ENCODE results near the gene DPEP2.
"Not testable (repeated sequence)": the region's sequence is repeated elsewhere in the genome, so short reads cannot be mapped to it uniquely, and the experiment has no call there.

DPEP2 gene, protein sequence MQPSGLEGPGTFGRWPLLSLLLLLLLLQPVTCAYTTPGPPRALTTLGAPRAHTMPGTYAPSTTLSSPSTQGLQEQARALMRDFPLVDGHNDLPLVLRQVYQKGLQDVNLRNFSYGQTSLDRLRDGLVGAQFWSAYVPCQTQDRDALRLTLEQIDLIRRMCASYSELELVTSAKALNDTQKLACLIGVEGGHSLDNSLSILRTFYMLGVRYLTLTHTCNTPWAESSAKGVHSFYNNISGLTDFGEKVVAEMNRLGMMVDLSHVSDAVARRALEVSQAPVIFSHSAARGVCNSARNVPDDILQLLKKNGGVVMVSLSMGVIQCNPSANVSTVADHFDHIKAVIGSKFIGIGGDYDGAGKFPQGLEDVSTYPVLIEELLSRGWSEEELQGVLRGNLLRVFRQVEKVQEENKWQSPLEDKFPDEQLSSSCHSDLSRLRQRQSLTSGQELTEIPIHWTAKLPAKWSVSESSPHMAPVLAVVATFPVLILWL

DNA sequence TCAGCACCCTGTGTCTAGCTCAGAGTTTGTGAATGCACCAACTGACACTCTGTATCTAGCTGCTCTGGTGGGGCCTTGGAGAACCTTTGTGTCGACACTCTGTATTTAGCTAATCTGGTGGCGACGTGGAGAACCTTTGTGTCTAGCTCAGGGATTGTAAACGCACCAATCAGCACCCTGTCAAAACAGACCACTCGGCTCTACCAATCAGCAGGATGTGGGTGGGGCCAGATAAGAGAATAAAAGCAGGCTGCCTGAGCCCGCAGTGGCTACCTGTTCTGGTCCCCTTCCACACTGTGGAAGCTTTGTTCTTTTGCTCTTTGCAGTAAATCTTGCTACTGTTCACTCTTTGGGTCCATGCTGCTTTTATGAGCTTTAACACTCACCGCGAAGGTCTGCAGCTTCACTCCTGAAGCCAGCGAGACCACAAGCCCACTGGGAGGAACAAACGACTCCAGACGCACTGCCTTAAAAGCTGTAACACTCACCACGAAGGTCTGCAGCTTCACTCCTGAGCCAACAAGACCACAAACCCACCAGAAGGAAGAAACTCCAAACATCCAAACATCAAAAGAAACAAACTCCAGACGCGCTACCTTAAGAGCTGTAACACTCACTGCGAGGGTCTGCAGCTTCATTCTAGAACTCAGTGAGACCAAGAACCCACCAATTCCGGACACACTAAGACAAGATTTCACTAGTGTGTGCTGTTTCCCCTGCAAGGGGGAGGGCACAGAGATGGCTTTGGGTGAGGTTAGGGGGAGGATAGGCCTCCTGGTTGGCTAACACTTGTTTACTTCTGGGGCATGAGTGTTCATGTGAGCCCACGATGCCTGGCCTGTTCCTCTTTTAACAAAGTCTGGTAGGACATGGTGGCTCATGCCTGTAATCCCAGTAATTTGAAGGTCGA lies at the start of gene DPEP2:
DPEP2 (minus strand) TSS at position 706 of the 910 bp plus-strand sequence. CDS start 6,272 bp downstream, outside the sequence.
- not testable (repeated sequence) for DNase-seq

DNA sequence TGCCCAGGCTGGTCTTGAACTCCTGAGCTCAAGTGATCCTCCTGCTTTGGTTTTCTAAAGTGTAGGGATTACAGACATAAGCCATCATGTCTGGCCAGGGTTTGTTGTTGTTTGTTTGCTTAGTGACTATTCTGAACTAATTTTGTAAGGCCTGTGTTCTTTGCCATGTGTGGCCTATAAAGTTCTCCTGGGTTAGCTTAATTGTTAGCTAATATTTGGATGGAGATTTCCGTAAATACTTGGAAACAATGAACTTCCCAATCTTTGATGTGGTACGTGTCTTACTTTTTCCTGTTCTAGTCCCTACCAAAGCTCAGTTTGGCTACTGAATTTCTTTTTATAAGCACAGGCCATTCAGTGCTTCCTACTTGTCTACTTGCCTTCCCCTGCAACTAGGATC lies 48.7 kb upstream of the DPEP2 start:
- DNase-seq, result no peak

DNA sequence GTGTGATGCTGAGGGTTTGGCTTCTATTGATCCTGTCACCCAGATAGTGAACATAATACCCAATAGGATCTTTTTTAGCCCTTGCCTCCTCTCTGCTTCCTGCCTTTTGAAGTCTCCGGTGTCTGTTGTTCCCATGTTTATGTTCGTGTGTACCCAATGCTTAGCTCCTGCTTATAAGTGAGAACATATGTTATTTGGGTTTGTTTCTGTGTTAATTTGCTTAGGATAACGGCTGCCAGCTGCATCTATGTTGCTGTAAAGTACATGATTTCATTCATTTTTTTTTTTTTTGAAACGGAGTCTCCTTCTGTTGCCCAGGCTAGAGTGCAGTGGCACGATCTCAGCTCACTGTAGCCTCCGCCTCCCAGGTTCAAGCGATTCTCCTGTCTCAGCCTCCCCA lies 46.8 kb upstream of the DPEP2 start:
- no peak for DNase-seq

DNA sequence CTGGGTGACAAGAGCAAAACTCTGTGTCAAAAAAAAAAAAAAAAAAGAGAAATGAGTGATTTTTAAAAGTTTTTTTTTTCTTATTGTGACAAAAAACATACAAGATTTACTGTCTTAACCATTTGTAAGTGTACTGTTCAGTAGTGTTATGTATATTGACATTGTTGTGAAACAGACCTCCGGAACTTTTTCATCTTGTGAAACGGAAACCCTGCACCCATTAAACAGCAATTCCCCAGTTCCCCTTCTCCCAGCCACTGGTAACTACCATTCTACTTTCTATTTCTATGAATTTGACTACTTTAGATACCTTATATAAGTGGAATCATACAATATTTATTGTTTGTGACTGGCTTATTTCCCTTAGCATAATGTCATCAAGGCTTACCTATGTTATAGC lies 42.5 kb upstream of the DPEP2 start:
- no peak for DNase-seq

DNA sequence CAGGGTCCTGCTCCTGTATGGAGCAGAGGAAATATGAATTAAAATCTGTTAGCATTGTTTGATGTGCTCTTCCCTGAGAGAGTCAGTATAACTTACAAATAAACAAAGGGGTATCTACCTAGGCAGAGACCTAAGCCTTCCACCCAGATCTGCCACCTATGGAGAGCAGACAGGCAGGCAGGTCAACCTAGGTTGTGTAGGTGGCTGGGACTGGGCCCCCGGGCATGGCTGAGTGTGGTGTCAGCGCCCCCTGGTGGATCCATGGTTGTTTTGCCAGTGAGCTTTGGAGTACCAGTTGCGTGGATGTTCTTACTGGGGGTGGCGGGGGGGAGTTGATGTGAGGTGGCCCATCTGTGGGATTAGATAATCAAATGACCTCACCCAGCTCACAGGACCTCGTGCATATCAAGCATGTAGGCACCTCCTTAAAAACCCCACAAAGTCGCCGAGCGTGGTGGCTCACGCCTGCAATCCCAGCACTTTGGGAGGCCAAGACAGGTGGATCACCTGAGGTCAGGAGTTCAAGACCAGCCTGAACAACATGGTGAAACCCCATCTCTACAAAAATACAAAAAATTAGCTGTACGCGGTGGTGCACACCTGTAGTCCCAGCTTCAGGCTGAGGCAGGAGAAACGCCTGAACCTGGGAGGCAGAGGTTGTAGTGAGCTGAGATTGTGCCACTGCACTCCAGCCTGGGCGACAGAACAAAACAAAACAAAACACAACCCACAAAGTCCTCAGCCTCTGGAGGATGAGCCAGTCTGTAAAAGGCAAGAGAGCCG lies 41.4 kb upstream of the DPEP2 start:
- DNase-seq, result peak; percentile 21

DNA sequence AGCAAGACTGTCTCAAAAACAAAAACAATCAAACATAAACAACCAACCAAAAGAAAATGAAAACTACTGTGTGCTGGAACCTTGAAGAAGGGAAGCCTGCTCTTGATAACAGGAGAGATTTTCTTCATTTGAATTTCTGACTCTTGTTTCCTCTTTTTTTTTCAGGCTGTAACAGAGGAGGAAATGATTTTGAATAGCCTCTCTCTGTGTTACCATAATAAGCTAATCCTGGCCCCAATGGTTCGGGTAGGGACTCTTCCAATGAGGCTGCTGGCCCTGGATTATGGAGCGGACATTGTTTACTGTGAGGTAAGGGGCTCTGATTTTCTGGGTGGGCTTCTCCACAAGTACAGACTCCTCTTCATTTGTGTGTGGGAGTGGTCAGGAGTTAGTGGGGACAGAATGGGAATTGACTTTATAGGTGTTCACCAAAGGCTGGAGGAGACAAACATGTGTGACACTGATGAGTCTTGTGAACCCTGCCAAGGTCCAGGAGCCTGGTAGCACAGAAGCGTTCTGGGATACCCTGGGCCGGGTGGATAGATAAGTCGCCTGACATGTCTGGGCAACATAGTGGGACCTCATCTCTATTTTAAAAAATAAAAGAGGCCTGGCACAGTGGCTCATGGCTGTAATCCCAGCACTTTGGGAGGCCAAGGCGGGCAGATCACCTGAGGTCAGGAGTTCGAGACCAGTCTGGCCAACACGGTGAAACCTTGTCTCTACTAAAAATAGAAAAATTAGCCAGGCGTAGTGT lies 38.7 kb upstream of the DPEP2 start:
- DNase-seq, result no peak

DNA sequence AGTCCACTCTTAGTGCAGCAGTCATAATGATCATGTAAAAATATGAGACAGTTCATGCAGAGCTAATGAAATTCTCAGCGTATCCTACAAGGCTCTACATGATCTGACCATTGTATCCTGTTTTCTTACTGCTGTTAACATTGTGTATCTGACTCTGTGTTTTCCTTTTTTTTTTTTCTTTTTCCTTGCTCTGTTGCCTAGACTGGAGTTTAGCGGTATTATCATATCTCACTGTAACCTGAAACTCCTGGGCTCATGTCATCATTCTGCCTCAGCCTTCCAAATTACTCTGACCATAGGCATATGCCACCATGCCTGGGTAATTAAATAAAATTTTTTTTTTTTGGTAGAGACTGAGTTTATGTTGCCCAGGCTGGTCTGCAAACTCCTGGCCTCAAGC lies 35.9 kb upstream of the DPEP2 start:
- DNase-seq, result no peak

DNA sequence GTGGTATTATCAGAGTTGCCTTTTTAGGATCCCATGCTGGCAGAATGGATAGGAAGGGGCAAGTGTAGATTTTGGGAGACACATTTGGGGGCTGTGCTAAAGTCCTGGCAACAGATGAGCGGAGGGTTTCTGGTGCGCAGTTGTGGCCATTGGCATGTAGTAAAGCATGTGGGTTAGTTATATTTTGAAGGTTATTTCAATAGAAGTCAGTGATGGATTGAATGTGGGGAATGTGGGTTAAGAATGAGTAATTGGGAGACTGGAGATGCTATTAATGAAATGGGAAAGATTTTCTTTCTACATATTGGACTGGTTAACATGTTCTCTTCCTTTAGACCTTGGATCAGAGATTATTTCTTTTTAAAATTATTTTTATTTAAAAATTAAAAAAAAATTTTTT lies 33.8 kb upstream of the DPEP2 start:
- no peak for DNase-seq

DNA sequence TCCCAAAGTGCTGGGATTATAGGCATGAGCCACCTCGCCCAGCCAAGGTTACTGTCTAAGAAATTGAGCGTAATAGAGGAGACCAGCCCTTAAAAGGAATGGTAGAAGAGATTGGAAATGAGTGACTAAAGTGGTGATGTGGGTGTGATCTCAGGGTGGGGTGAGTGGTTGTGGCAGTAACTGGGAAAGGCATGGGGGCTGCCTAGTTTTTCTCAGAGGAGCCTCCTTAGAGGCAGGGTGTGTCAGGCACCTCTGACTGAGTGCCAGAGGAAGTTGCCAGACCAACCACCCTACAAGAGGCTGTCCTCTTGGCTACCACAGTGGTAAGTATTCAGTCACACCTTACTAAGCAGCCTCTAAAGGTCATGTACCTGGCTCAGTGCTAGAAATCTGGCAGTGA lies 32.7 kb upstream of the DPEP2 start:
- DNase-seq, result no peak

DNA sequence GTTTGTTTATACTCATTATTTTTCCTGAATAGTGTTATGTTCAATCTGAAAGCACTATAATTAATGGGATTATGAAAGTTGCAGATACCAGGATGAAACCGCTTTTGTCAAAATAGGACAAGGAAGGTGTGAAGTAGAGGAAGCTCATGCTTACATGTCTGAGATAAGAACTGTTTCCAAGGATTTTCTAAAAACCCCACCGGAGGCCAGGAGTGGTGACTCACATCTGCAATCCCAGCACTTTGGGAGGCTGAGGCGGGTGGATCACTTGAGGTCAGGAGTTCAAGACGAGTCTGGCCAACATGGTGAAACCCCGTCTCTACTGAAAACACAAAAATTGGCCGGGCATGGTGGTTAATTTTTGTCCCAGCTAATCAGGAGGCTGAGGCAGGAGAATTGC lies 30.8 kb upstream of the DPEP2 start:
- DNase-seq, result not testable (repeated sequence)

DNA sequence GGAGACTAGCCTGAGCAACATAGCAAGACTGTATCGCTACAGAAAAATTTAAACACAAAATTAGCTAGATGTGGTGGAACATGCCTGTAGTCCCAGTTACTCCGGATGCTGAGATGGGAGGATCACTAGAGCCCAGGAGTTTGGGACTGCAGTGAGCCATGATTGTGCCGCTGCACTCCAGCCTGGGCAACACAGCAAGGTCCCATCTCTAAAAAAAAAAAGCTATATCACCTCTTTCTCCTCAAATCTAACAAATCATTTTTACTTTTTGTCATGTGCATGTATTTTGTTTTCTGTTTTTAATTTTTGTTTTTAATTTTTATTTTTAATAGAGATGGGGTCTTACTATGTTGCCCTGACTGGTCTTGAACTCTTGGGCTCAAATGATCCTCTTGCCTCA lies 29.7 kb upstream of the DPEP2 start:
- DNase-seq, result no peak

DNA sequence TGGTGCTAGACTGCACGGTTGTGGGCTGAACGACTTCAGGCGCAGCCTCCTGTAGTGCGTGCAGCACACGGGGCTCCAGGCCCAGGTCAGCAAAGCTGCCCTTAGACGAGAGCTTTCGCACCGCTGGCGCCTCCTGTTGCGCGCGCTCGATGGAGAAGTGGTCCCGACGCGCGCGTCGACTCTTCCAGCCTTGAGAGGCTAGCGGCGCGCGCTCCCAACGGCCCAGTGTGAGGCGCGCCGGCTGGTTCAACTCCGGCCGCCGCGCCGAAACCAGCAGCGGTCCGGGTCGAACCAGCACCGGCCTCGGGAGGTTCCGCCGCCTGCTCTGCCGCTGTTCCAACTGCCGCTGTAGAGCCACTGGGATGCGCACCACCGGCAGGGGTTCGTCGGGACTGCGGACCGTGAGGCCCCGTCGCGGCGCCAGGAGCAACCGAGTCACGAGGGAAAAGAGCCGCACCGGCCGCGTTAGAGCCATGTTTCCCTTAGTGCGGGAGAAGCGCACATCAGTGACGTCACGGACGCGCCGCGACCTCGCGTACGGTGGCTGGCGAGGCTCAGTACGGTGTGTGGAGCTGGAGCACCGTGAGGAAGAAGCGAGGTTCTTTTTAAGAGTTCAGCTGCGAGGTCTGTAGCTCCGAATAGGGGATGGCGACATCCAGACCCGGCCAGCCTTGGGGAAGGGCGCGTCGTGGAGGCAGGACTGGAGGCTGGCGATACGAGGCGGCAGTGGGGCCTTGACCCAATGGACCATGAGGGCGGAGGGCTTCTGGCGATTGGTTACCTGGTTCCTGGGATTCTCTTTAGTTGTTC lies 23.6 kb upstream of the DPEP2 start, which contains the start of the genes DDX28 and DUS2:
DDX28 (minus strand) TSS at position 505 of the 810 bp plus-strand sequence; CDS start at position 475, 30 bp downstream.
DUS2 (plus strand) TSS at position 557 of the 810 bp plus-strand sequence. CDS start 14,740 bp downstream, outside the sequence.
- DNase-seq, result peak; percentile 36

DNA sequence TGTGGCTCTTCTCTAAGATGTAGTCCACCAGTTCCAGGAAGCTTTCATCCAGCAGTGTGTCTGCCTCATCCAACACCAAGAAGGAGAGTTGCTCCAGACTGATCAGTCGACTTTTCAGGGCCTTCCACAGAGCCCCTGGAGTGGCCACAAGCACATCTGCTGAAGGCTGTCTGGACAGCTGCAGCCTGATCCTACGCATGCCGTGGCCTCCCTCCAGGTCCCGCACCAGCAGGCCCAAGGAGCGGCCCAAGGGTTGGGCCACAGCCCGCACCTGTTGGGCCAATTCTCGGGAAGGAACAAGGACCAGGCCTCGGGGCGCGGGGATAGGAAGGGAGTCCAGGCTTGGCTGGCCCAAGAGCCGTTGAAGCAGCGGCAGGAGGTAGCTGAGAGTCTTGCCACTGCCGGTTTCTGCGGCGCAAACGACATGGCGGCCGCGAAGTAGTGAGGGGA lies 23.0 kb upstream of the DPEP2 start:
- DNase-seq, result no peak

DNA sequence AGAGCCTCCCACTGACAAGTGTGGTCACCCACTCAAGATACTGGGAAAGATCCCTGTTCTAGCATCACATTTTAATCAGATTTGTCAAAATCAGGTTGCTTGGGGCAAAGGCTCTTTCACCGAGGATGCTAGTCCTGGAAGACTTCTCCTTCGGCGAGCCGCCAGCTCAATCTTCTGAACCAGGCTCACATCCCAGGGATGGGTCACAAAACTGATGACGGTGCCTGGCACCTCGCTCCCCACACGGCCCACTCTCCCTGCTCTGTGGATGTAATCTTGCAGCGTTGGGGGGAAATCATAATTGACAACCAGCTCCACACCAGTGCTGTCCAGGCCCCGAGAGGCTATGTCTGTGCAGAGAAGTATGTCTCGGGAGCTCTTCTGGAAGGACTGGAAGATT lies 22.2 kb upstream of the DPEP2 start:
- no peak for DNase-seq

DNA sequence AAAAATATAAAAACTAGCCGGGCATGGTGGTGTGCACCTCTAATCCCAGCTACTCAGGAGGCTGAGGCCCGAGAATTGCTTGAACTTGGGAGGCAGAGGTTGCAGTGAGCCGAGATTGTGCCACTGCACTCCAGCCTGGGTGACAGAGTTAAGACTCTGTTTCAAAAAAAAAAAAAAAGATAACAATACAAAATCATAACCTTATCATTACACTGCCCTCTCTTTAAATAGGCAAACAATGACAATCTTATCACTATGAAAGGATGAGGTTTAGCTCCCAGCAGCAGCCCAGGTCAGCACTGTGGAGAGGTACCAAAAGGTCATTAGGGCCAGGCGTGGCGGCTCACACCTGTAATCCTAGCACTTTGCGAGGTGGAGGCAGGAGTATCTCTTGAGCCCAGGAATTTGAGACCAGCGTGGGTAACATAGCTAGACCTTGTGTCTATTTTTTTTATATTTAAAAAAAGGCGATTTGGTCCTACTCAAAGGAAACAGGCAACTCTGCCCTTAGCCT lies 19.9 kb upstream of the DPEP2 start:
- DNase-seq, result no peak

DNA sequence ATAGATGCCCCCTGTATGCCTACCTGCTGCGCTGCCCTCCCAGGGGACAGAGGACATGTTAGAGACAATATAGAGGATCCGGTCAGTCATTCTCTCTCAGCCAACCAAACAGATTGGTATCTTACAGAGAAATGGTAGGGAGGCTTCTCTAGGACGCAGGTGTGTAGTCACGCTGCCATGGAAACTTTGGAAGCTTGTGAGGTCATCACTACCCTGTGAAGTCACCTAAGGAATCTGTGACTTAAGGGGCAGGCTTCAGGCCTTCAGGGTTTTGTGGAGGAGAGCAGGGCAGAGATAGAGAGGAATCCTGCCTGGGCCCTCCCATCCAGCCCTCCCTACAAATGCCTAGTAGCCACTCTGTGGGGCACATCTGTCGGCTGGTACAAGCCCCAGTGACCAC lies 16.4 kb upstream of the DPEP2 start, which contains the start of gene DPEP2NB:
DPEP2NB (minus strand) TSS at position 231 of the 400 bp plus-strand sequence; CDS start at position 90, 141 bp downstream.
- DNase-seq, result no peak

DNA sequence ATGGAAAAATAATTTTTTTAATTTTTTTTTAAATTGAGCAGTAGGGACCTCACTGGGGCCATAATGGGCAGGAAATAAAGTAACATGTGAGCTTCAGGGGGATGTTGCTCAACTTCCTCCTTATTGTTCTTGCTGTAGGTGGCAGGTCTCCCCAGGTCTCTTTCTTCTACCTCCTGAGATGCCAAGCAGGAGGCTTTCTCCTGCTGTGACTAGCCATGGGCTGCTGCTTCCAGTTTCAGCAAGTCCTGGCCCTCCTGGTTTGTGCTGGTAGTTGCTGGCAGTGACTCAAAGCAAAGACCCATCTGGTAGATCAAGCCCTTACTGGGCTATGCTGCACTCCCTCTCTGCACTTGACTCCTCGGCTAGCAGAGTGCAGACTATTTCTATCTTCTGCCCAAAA lies 14.2 kb upstream of the DPEP2 start:
- DNase-seq, result no peak

DNA sequence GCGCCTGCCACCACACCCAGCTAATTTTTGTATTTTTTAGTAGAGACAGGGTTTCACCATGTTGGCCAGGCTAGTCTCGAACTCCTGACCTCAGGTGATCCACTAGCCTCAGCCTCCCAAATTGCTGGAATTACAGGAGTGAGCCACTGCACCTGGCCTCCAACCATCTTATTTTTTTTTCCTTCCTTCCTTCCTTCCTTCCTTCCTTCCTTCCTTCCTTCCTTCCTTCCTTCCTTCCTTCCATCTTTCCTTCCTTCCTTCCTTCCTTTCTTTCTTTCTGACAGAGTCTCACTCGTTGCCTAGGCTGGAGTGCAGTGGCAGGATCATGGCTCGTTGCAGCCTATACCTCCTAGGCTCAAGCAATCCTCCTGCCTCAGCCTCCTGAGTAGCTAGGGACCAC lies 10.6 kb upstream of the DPEP2 start:
- not testable (repeated sequence) for DNase-seq

DNA sequence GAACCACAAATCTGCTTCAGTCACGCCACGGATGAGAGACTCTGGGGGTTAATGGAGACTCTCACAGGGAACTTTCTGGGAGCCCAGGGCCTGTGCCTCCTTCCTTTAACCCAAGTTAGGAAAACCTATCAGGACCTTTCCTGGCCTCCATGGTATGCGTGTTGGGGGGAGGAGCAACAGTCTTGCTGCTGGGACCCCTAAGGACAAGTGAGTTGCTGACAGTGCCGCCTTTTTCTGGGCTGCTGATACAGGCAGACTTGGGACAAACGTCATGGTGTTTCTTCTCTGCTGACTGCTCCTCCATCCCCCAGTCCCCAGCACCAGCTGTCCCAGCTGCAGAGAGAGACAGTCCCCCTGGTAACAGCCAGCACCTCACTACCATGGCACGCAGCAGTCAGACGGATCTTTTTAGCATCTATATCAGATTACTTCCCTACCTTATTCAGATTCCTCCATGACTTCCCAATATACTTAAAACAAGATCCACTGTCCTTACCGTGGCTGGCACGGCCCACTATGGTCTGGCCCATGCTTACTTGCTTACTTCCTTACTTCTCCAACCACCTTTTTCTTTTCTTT lies 10.0 kb upstream of the DPEP2 start:
- no peak for DNase-seq

DNA sequence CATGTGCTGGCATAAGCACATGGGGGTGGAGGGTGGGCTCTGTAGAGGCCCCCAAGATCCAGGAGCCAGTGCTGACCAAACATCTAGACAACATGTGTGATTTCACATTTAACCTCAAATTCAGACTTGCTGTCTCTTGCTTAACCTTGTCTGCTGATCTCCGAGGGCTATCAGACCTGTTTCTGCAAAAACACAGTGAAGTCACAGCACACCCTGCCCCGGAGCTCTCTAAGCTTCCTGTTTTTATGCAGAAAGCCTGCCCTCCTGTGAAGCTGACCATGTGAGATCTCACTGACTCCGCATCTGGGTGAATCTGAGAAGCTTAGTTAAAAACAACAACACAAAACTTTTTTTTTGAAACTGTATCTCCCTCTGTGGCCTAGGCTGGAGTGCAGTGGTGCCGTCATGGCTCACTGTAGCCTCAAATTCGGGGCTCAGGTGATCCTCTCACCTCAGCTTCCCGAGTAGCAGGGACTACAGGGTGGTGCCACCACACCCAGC lies 6.6 kb upstream of the DPEP2 start:
- no peak for DNase-seq
